ENCODE data around the gene DNASE1L3. TPM values are rescaled to one million over a fixed set of nuclear protein-coding genes. Genes with fewer than 3 reads are reported as not detected.

The DNASE1L3 gene
- total and polyA plus RNA-seq, 2 of the 8 experiments (the other 6 are each of a cell fraction or from before 2014, with no cell fraction given) = not detected

DNA sequence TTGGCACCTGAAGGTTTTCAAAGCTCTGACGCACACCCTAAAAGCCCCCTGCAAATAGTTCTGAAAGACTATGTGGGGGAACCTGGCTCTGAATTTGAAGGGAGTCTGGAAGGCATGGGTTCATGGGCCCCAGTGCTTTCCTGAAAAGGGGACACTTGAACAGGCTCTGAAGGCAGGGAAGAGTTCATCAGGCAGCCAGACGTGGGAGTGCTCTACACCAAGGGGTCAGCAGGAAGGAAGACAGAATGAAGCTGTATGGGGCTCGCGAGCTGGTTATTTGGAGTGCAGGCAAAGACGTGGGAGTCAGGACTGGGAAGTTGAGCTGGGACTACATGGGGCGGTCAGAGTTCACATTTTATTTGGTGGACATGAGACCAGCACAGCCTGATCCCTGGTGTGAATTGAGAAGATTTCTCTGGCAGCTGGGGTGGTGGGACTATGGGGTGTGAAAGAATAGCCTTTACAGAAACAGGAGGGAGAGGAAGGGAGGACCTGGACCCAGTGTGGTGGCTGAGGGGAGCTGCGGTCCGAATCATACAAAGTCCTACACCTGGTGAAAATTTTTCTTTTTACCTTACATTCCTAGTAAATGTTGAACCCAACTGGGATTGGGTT lies 39.4 kb upstream of the DNASE1L3 start:
- WGBS, 2 experiments (ENCODE audit: extremely low coverage in 1 of 2, insufficient coverage in 1 of 2, insufficient read length in 1 of 2, insufficient replicate concordance in 2 of 2, low coverage in 1 of 2, low lambda C conversion rate in 2 of 2, missing lambda C conversion rate in 1 of 2) = 74% methylated on average over 7 of the region's 8 CpGs; no CpG with 5 or more reads in 1 of the 2 experiments
- no peak for FAIRE-seq
- H4K5ac ChIP-seq (ENCODE audit: insufficient read length, low read depth, low read length) = no peak overlapping the region
- H3K4me3 ChIP-seq (ENCODE audit: extremely low read depth in 1 of 4, insufficient read depth in 2 of 4, low read depth in 3 of 4, low read length in 4 of 4) = no peak overlapping the region
- H3K18ac ChIP-seq (ENCODE audit: extremely low read depth, low read length) = no peak overlapping the region; the same call in 1 of the 2 replicates
- H3K4me2 ChIP-seq (ENCODE audit: insufficient read depth in 1 of 2, low read depth in 2 of 2, low read length in 2 of 2) = no peak overlapping the region
- H4K8ac ChIP-seq (ENCODE audit: extremely low read depth, insufficient read depth, low read length) = no peak overlapping the region
- H3K23me2 ChIP-seq (ENCODE audit: low read depth, low read length) = no peaks in the 10 kb centered on the region
- no peak overlapping the region for H4K91ac ChIP-seq (replicated peaks; ENCODE audit: insufficient read length, low read length)
- no peak overlapping the region for H3K4ac ChIP-seq (replicated peaks; ENCODE audit: insufficient read length, low read depth, low read length)
- peaks cover 0 to 1% of the 10 kb centered on the region in 2 experiments for H4K20me1 ChIP-seq (replicated peaks in 1 of 2; ENCODE audit: control insufficient read depth in 1 of 2, insufficient read depth in 2 of 2, low read length in 2 of 2)
- no peak overlapping the region for H2AK5ac ChIP-seq (ENCODE audit: low read depth, low read length)
- no peaks in the 10 kb centered on the region; a peak in 1 of 7 replicates for H3K27me3 ChIP-seq (replicated peaks in 1 of 4; ENCODE audit: control insufficient read depth in 3 of 4, extremely low read depth in 1 of 4, insufficient read depth in 3 of 4, low read length in 3 of 4)
- no peak overlapping the region for H2BK12ac ChIP-seq (ENCODE audit: low read depth, low read length)
- H3K36me3 ChIP-seq (ENCODE audit: control insufficient read depth in 2 of 4, insufficient read depth in 4 of 4, low read length in 3 of 4) = no peaks in the 10 kb centered on the region
- H2BK20ac ChIP-seq (ENCODE audit: low read length) = no peak overlapping the region
- no peak overlapping the region for H3K9ac ChIP-seq (replicated peaks in 1 of 4; ENCODE audit: extremely low read depth in 1 of 4, low read depth in 3 of 4, low read length in 3 of 4)
- no peak for DNase-seq (ENCODE audit: low read depth in 1 of 2, low spot score in 2 of 2)
- H3K4me1 ChIP-seq (replicated peaks in 1 of 4; ENCODE audit: control insufficient read depth in 3 of 4, insufficient read depth in 4 of 4, low read length in 3 of 4) = no peaks in the 10 kb centered on the region; a peak in 2 of 7 replicates
- no peak overlapping the region for H3K23ac ChIP-seq (ENCODE audit: insufficient read length)
- no peak overlapping the region for H3K14ac ChIP-seq (ENCODE audit: insufficient read length)
- ChIA-PET CTCF (ENCODE audit: partially characterized antibody) (interaction anchor here (0.6 to 2.7 kb wide), 15 partner anchors 8 to 313 kb away, joined by 3 to 14 read pairs (median 3); partner anchors contain the start of genes DNASE1L3, HTD2 and RPP14), POLR2A (ENCODE audit: partially characterized antibody) (interaction anchor here (1.5 kb wide), 1 partner anchor 12 kb away, joined by 5 read pairs; no protein-coding TSS in a partner anchor)
- H2BK5ac ChIP-seq (ENCODE audit: low read depth, low read length) = no peak overlapping the region
- H3K27ac ChIP-seq (ENCODE audit: low read depth, low read length) = no peak overlapping the region
- H3K79me1 ChIP-seq (ENCODE audit: low read depth, low read length) = no peaks in the 10 kb centered on the region
- H3K79me2 ChIP-seq (ENCODE audit: control insufficient read depth in 1 of 2, insufficient read depth in 2 of 2, low read length in 2 of 2) = no peaks in the 10 kb centered on the region
- no peaks in the 10 kb centered on the region for H3K9me3 ChIP-seq (ENCODE audit: insufficient read depth in 2 of 2, low read depth in 1 of 2, low read length in 1 of 2)
- H2AFZ ChIP-seq (ENCODE audit: low read length) = no peak overlapping the region
- no peak overlapping the region for H2BK120ac ChIP-seq (replicated peaks; ENCODE audit: low read depth, low read length)
- H3K56ac ChIP-seq (replicated peaks; ENCODE audit: insufficient read length, low read depth, low read length) = no peak overlapping the region
- no peak overlapping the region for H2BK15ac ChIP-seq (ENCODE audit: low read length)
- TF ChIP-seq, protein P1, sequence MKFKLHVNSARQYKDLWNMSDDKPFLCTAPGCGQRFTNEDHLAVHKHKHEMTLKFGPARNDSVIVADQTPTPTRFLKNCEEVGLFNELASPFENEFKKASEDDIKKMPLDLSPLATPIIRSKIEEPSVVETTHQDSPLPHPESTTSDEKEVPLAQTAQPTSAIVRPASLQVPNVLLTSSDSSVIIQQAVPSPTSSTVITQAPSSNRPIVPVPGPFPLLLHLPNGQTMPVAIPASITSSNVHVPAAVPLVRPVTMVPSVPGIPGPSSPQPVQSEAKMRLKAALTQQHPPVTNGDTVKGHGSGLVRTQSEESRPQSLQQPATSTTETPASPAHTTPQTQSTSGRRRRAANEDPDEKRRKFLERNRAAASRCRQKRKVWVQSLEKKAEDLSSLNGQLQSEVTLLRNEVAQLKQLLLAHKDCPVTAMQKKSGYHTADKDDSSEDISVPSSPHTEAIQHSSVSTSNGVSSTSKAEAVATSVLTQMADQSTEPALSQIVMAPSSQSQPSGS (IDR thresholded peaks at IDR 0.05; ENCODE audit: low read length) = no peak
- TF ChIP-seq NANOG (IDR thresholded peaks at IDR 0.05; ENCODE audit: insufficient read depth, low read depth, low read length, poor library complexity, severe bottlenecking) (no peak), FOSL1 (IDR thresholded peaks at IDR 0.05; ENCODE audit: insufficient read depth, low read depth, low read length) (no peak), RAD21 (IDR thresholded peaks at IDR 0.05 in 1 of 2, conservative IDR thresholded peaks at IDR 0.05 in 1 of 2; ENCODE audit: low read depth in 2 of 2, low read length in 2 of 2) (no peak), KDM1A (IDR thresholded peaks at IDR 0.05; ENCODE audit: borderline replicate concordance, low read length) (no peak), PHF8 (conservative IDR thresholded peaks at IDR 0.05; ENCODE audit: low read depth, low read length) (no peak), GABPA (IDR thresholded peaks at IDR 0.05; ENCODE audit: borderline replicate concordance, insufficient read depth, low read length) (no peak), SIX5 (IDR thresholded peaks at IDR 0.05; ENCODE audit: low read depth, low read length) (no peak), ASH2L (IDR thresholded peaks at IDR 0.05; ENCODE audit: low read length) (no peak), SUZ12 (IDR thresholded peaks at IDR 0.05; ENCODE audit: low read length) (no peak), KDM5A (IDR thresholded peaks at IDR 0.05; ENCODE audit: low read length) (no peak)

All from H1 (cell line).